ENCODE results near the gene SLAMF7. TPM values are rescaled to one million over a fixed set of nuclear protein-coding genes. Genes with fewer than 3 reads are reported as not detected.
"Not testable (repeated sequence)": the region's sequence is repeated elsewhere in the genome, so short reads cannot be mapped to it uniquely, and the experiment has no call there.

SLAMF7 gene
- total RNA-seq, 1 donor from 2014 or later = not detected

DNA sequence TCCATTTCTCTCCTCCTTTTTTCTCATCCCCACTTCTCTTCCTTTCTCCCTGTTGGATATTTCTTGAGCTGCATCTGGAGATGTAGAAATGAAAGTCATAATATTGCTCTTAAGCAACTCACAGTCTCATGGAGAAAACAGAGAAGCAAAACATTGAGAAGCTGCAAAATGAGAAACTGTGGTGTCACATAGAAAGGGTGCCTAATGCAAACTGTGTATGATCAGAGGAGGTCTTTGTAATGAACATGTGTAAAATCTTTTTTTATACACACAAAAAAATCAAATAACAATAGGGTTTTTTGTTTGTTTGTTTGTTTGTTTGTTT is 11.8 kb upstream of the SLAMF7 start:
- no peaks in the 10 kb centered on the region for H3K9me3 Mint-ChIP-seq (ENCODE audit: unreplicated experiment)
- H3K36me3 Mint-ChIP-seq (ENCODE audit: unreplicated experiment) = no peaks in the 10 kb centered on the region
- no peak for DNase-seq (ENCODE audit: extremely low spot score, unreplicated experiment)
- no peak overlapping the region for H3K4me3 Mint-ChIP-seq (ENCODE audit: unreplicated experiment)
- H3K27me3 Mint-ChIP-seq (ENCODE audit: unreplicated experiment) = peaks cover 3% of the 10 kb centered on the region
- no peak overlapping the region for H3K27ac Mint-ChIP-seq (ENCODE audit: unreplicated experiment)
- TF ChIP-seq, protein P1, sequence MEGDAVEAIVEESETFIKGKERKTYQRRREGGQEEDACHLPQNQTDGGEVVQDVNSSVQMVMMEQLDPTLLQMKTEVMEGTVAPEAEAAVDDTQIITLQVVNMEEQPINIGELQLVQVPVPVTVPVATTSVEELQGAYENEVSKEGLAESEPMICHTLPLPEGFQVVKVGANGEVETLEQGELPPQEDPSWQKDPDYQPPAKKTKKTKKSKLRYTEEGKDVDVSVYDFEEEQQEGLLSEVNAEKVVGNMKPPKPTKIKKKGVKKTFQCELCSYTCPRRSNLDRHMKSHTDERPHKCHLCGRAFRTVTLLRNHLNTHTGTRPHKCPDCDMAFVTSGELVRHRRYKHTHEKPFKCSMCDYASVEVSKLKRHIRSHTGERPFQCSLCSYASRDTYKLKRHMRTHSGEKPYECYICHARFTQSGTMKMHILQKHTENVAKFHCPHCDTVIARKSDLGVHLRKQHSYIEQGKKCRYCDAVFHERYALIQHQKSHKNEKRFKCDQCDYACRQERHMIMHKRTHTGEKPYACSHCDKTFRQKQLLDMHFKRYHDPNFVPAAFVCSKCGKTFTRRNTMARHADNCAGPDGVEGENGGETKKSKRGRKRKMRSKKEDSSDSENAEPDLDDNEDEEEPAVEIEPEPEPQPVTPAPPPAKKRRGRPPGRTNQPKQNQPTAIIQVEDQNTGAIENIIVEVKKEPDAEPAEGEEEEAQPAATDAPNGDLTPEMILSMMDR (IDR thresholded peaks at IDR 0.05) = no peak
- no peaks in the 10 kb centered on the region for H3K4me1 Mint-ChIP-seq (ENCODE audit: unreplicated experiment)

- H3K4me1 Mint-ChIP-seq (ENCODE audit: unreplicated experiment); H3K9me3 Mint-ChIP-seq (ENCODE audit: unreplicated experiment); DNase-seq (ENCODE audit: extremely low spot score, unreplicated experiment); H3K36me3 Mint-ChIP-seq (ENCODE audit: unreplicated experiment); H3K4me3 Mint-ChIP-seq (ENCODE audit: unreplicated experiment); H3K27me3 Mint-ChIP-seq (ENCODE audit: unreplicated experiment); H3K27ac Mint-ChIP-seq (ENCODE audit: unreplicated experiment): not testable (repeated sequence)
Measured at GRCh38 chr1:160731564-160731963, 7.5 kb upstream of the SLAMF7 start.

DNA sequence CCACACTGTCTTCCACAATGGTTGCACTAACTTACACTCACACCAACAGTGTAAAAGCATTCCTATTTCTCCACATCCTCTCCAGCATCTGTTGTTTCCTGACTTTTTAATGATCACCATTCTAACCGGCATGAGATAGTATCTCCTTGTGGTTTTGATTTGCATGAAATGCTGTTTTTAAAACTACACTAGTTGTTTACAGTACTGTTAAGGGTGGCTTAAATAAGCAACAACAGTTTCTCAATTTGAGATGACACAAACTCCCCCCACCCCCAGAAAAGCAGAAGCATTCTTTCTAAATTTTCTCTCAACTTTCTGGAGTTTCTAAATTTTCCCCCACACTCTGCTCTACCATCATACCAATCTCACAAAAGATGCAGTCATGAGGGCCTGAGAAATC is 7.1 kb upstream of the SLAMF7 start:
- Mint-ChIP-seq H3K27ac (ENCODE audit: unreplicated experiment) (no peak overlapping the region), H3K27me3 (ENCODE audit: unreplicated experiment) (no peaks in the 10 kb centered on the region), H3K9me3 (ENCODE audit: unreplicated experiment) (no peaks in the 10 kb centered on the region), H3K4me1 (ENCODE audit: unreplicated experiment) (no peaks in the 10 kb centered on the region), H3K4me3 (ENCODE audit: unreplicated experiment) (no peak overlapping the region), H3K36me3 (ENCODE audit: unreplicated experiment) (no peaks in the 10 kb centered on the region)
- TF ChIP-seq, protein P1 (IDR thresholded peaks at IDR 0.05) = no peak
- DNase-seq (ENCODE audit: extremely low spot score, unreplicated experiment) = no peak

GRCh38 chr1:160733898-160734297 is 5.1 kb upstream of the SLAMF7 start:
- Mint-ChIP-seq H3K27me3 (ENCODE audit: unreplicated experiment) (no peaks in the 10 kb centered on the region), H3K9me3 (ENCODE audit: unreplicated experiment) (no peaks in the 10 kb centered on the region), H3K4me1 (ENCODE audit: unreplicated experiment) (no peaks in the 10 kb centered on the region), H3K27ac (ENCODE audit: unreplicated experiment) (no peak overlapping the region), H3K4me3 (ENCODE audit: unreplicated experiment) (no peak overlapping the region), H3K36me3 (ENCODE audit: unreplicated experiment) (no peaks in the 10 kb centered on the region)
- TF ChIP-seq, protein P1 (IDR thresholded peaks at IDR 0.05) = no peak
- no peak for DNase-seq (ENCODE audit: extremely low spot score, unreplicated experiment)

DNA sequence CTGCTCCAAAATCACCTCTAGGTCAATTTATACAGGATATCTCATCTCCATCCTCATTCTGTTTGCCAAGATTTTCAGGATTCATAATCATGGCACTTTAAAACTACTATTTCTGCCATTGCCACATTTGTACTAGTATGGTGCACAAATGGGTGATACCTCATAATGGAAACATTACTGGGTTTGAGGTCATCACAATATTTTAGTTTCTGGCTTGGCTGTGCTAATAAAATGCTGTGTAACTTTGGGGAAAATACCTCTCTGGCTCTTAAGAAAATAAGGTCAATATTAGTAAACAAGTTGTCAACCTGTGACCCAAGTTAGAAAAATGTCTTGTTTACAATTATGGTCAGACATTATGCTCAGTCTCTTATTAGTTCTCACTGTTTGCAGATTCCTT is 4.7 kb upstream of the SLAMF7 start:
- TF ChIP-seq, protein P1 (IDR thresholded peaks at IDR 0.05) = no peak
- no peaks in the 10 kb centered on the region for H3K36me3 Mint-ChIP-seq (ENCODE audit: unreplicated experiment)
- no peak overlapping the region for H3K27ac Mint-ChIP-seq (ENCODE audit: unreplicated experiment)
- no peaks in the 10 kb centered on the region for H3K27me3 Mint-ChIP-seq (ENCODE audit: unreplicated experiment)
- no peaks in the 10 kb centered on the region for H3K4me1 Mint-ChIP-seq (ENCODE audit: unreplicated experiment)
- no peak overlapping the region for H3K4me3 Mint-ChIP-seq (ENCODE audit: unreplicated experiment)
- DNase-seq (ENCODE audit: extremely low spot score, unreplicated experiment) = no peak
- H3K9me3 Mint-ChIP-seq (ENCODE audit: unreplicated experiment) = no peaks in the 10 kb centered on the region

DNA sequence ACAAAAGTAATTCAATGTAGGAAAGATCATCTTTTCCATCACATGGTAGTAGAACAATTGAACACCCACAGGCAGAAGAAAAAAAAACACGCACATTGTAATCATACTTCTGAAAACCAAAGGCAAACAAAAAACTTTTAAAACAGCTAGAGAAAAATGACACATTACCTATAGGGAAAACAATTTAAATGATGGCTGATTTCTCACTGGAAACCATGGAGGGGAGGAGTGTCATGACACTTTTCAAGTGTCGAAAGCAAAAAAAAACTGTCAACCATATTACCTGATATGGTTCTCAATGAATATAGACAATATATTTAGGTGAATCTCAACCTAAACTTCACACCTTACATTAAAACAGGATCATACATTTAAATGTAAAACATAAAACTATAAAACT is 776 bp upstream of the SLAMF7 start:
- Mint-ChIP-seq H3K36me3 (ENCODE audit: unreplicated experiment) (no peaks in the 10 kb centered on the region), H3K9me3 (ENCODE audit: unreplicated experiment) (no peaks in the 10 kb centered on the region), H3K27ac (ENCODE audit: unreplicated experiment) (no peak overlapping the region), H3K27me3 (ENCODE audit: unreplicated experiment) (no peaks in the 10 kb centered on the region), H3K4me1 (ENCODE audit: unreplicated experiment) (no peaks in the 10 kb centered on the region), H3K4me3 (ENCODE audit: unreplicated experiment) (no peak overlapping the region)
- TF ChIP-seq, protein P1 (IDR thresholded peaks at IDR 0.05) = no peak
- no peak for DNase-seq (ENCODE audit: extremely low spot score, unreplicated experiment)

Measured in osteocyte (in vitro differentiated cells).